Kidney capillary endothelial cell (primary cell): Measurements from ENCODE around the gene GNAQ.
"Not testable (repeated sequence)": the region's sequence is repeated elsewhere in the genome, so short reads cannot be mapped to it uniquely, and the experiment has no call there.

Source experiments
- DNase-seq: peaks from one replicate; pipeline ENCODE4 v3.0.0-alpha.2; 2018; ENCODE audit warnings: low spot score

The GNAQ gene

DNA sequence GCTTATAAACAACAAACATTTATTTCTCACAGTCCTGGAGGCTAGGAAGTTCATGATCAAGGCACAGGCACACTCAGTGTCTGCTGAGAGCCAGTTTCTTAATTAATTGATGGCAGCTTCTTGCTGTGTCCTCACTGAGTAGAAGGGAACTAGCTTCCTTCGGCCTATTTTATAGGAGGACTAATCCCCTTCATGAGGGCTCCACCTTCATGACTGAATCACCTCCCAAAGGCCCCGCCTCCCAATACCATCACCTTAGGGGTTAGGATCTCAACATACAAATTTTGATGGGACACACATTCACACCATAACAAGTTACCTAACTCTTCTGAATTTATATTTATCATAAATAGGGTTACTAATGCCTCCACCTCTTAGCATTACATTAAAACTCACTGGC is 129.8 kb downstream of the GNAQ start:
- DNase-seq, result no peak

GRCh38 chr9:77901018-77901417 is 130.6 kb downstream of the GNAQ start:
- DNase-seq, result no peak

DNA sequence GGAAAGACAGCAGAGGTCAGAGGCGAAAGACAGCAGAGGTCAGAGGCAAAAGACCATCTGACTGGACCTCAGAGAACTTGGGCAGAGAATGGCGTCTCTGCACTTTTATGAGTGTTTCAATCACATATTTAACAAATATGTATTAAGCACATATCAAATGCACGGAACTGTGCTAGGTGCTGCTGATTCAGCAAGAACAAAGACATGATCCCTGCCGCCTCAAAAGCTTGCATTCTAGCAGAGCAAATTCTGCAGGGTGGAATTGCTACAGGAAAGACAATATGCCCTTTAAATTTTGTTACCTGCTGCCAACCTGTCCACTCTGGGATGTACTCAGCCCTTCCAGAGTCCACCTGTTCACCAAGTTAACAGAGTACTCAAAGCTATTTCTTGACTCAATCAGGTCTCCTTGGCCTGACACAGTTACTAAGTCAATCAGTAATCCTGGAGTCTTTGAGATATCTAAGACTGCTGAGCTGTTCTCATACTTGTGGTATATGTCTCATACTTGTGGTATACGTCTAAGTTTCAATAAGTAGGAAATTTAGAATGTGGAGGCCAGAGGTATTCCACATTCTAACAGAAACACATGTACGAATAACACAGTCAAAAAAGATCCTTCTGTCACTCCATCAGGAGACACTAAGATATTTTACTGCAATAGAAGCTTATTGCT is 131.8 kb downstream of the GNAQ start:
- DNase-seq, result no peak

- no peak for DNase-seq
These were observed 132.7 kb downstream of the GNAQ start for GRCh38 chr9:77898864-77899263.

- DNase-seq, result no peak
These were observed 134.5 kb downstream of the GNAQ start for GRCh38 chr9:77896938-77897667.

DNA sequence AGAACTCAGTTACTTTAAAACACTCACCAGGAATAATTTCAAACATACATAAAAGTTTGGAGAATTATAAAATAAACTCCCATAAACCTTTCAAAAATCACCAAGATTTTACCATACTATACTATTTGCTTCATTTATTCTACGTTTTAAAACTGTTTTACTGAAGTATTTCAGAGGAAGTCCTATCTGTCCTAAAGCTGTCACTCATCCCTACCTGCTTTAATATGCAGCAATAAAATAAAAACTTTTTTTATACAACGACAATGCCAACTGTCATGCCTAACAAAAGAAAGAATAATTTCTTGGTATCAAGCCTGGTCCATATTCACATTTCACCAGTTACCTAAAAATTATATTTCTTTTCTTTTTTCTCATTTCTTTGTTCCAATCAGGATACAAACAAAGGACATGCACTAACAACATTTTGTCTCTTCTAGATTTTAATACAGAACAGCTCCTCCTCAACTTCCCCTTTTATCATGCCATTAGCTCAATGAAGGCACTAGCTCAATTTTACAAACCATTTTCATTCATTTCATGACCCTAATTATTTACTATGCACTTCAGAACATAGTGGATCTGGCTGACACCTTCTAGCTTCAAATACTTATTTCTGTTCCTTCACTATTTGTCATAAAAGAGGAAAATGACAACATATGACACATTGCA is 135.2 kb downstream of the GNAQ start:
- no peak for DNase-seq

- DNase-seq, result no peak
These were observed 137.9 kb downstream of the GNAQ start for GRCh38 chr9:77893706-77894105.

GRCh38 chr9:77892955-77893514 is 138.6 kb downstream of the GNAQ start:
- no peak for DNase-seq

DNA sequence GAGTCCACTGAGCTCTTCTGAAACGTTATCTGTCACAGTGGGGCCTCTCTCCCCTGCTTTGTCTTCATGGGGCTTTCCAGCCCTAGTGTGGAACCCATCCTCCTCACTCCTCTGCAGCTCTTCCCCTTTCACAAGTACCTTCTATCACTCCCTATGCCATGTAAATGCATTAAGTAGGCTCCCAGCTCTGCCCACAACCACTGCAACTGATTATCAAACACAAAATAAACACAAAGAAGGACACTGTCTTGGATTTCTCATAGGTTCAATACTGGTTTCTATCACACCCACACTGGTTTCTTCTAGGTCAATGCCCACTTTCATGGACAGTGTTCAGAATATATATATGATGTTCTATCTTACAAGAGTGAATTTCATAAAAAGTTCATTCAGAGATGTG is 139.4 kb downstream of the GNAQ start:
- no peak for DNase-seq

DNA sequence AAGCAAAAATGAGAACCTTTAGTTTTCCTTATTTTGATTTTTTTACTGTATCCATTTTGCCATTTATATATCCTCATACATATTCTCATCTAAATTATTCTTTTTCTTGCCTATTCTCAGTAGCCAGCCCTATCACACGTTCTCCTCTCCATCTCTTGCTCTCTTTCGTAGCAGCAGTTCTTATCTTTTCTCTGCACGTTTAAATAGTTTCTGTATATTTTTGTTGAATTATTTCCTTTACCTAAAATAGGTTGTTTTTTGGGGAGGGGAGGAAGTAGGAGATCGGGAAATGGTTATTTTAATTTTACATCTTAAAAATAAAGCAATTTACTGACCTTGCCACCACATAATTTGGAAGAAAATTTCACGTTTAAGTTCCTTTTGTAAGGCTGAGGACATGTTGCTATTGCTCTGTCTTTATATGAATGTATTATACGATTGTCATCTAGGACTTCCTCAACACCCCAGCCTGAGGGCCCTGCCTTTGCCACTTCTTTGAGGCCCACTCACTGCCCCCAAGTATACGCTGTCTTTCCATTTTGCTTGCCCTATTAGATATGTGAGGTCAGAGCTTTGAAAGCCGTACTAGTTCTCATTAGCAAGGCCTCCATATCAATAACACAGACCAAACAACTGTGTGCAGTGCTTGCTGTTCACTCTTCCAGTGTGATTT is 140.3 kb downstream of the GNAQ start:
- no peak for DNase-seq

- no peak for DNase-seq
These were observed 143.9 kb downstream of the GNAQ start for GRCh38 chr9:77887662-77888061.

DNA sequence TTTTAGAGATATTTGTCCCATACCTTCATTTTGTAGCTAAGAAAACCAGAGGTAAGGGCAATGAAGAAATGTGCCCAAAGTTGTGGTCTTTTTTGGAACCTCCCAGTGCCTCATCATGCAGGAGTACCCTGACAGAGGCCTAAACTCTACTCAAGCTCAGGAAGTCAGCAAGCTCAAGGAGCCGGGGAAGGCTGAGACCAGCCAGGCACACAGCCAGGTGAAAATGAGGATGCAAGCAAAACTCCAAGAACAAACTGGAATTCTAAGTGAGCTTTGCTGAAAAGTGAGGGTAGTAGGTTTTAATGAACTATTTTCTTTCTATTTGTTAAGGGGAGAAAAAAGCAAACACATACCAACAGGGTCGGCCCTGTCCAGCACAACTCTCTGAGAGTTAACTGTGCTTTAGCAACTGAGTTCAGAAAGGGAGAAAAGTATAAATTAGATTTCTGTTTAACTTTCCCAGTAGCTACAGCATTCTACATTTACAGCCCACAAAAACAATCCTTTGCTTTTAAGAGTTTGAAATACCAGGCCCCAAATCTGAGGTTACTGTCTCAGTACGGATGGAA is 146.4 kb downstream of the GNAQ start:
- no peak for DNase-seq

DNA sequence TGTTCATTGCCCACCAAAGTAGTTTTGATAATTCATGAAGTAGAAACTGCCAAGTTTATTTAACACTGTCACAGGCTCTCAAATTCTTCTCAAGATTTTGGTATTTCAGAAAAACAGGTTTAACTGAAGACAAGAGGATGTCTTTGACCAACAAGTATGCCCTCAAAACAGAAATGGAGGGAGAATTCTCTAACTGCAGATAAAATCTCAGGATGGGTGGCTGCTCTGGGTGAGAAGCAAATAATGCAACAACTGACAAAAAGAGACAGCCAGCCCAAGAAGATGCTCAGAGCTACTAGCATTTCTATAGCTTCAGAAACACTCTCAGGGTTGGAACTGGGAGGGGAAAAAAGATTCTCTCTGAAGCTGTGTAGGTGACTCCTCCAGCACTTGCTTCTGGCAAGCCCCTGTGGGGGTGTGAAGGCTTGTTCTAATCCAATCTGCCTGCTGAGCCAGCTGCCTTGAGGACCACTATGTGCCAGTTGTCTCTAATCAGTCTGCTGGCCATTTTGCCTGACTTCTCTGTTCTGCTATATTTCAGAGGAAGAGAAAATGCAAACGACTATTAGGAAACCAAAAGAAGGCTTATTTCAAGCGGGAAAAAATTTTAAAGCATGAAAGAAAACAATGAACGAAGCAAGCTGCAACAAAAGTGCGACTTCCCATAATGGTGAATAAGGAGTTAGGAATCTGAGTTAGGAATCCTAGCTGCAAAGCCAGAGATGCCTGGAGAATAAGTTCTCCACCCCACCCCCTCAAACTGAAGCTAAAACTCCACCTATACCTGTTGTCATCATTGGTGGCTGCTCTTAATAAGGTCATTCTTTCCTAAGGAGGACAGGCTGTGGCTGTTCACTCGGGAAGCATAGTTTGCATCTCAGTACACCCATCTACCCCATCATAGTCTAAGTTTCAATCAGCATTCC is 147.5 kb downstream of the GNAQ start:
- no peak for DNase-seq

GRCh38 chr9:77883133-77883532 is 148.5 kb downstream of the GNAQ start:
- DNase-seq, result no peak

DNA sequence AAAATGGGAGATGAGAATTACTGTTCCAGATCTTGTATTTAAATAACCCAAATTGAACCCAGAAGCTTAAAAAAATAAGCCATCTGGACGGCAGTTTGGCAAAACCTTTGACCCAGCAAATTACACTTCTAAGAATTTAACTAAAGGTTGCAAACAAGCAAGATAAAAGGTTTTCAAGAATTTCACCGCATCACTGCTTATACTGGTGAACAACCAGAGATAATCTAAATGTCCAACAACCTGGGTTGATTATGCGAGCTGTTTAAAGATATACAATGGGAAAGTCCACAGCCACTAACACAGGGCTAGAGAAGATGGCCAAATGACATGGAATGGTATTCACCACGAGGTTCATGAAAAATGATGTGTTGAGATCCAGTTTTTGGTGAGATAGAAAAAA is 149.3 kb downstream of the GNAQ start:
- no peak for DNase-seq

DNA sequence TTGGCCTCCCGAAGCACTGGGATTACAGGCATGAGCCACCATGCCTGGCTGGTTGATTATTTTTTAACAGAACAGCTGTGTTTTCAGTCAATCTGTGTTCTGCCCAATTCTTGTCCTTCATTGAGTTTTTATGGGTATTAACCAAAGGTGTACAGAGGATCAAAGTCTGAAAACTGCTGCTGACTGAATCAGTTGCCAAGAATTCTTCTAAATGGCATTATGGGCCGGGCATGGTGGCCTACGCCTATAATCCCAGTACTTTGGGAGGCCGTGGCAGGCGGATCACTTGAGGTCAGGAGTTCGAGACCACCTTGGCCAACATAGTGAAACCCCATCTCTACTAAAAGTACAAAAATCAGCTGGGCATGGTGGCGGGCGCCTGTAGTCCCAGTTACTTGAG is 150.0 kb downstream of the GNAQ start:
- DNase-seq, result not testable (repeated sequence)

DNA sequence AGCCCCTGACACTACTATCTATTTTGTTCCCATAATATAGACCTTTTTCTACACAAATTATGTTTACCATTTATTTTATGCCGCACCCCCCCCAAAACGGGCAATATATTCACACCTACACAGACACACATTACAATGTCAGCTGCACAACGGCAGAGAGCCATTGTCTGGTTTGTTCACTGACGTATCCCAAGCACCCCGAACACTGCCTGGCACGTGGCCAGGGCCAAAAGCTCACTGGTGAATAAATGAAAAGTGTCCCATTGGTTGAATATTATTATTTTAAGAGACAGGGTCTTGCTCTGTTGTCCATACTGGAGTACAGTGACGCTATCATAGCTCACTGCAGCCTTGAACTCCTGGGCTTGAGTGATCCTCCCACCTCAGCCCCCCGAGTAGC is 150.5 kb downstream of the GNAQ start:
- no peak for DNase-seq

DNA sequence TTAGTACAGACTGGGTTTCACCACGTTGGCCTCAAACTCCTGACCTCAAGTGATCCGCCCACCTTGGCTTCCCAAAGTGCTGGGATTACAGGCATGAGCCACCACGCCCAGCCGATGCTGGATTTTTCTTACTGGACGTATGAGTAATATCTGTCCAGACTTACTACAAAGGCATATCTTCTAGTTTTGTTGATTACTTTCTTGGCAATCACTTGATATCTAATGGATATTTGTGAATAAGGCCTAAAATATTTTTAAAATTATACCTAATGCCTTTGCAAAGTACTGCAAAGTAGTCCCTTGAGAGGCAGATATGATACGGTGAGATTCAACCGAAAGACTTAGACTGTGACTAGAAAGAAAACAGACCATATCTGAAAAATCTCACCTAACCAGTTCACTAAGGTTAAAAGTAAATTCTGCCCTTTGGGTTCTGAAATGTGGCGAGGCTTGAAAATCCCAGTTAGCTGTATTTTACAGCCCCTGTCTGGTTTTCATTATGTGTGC is 152.1 kb downstream of the GNAQ start:
- no peak for DNase-seq

DNA sequence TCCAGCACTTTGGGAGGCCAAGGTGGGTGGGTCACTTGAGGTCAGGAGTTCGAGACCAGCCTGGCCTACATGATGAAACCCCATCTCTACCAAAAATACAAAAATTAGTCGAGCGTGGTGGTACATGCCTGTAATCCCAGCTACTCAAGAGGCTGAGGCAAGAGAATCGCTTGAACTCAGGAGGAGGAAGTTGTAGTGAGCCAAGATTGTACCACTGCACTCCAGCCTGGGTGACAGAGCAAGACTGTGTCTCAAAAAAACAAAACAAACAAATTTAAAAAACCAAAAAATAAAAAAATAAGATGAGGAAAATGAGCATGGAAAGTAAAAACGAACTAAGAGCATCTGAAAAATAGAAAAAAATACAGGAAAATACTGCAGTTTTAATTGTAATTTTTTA is 152.8 kb downstream of the GNAQ start:
- not testable (repeated sequence) for DNase-seq

DNA sequence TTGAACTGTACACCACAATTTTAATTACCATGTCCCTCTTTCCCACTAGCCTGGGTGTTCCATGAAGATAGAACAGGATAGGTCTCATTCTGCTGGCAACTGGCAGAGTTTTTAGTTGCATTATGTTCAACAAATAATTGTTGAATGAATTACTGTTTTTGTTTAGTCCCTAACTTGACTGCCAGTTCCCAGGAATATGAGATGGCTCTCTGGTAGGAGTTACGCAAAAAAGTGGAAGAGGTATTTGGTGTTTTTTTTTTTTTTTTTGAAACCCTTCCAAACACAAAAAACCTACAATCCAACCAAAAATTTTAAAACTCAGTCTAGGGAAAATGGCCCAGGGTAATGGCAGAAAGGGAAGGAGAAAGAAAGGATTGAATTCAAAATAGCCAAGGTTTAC is 153.6 kb downstream of the GNAQ start:
- no peak for DNase-seq

DNA sequence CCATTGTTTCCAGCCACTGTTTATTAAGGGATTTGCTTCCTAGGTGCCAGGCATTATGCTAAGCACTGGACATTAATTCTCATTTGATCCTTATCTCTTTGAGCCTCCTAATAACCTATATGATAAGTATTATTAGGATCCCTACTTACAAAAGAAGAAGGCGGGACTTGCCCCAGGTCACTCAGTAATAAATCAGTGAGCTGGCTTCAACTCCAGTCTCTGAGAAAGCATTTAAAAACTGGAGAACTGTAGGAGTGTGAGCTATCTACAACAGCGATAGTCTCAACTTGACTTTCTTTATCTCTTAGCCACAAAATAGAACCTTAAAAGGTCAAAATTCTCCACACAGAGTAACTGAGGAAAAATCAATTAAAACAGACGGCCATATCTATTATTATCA is 155.0 kb downstream of the GNAQ start:
- DNase-seq, result no peak
